SK-MEL-5 (cell line): ENCODE results near the gene TTC28. TPM values are rescaled to one million over a fixed set of nuclear protein-coding genes. Genes with fewer than 3 reads are reported as not detected.
"Not testable (repeated sequence)": the region's sequence is repeated elsewhere in the genome, so short reads cannot be mapped to it uniquely, and the experiment has no call there.

Experiments used
- DNase-seq: peaks from one replicate; pipeline ENCODE4 v3.0.0-alpha.2; 2016; ENCODE audit warnings: low read depth, low spot score
- in situ Hi-C: cut with HindIII; loops from 2 replicates; pipeline ENCODE4 v1.10.0; 2016; ENCODE audit warnings: low sequenced_read_pairs, high pct_unique_total_duplicates, low pct_unique_long_range_greater_than_20kb
- total RNA-seq: library from RNA; depleted of rRNA; stranded (reverse); fragments of >200 nt; shearing (Covaris generic); gene quantifications from 2 replicates; pipeline ENCODE4 v1.2.3, GENCODE V29; 2014

TTC28 gene
- total RNA-seq, 1 experiment from 2014 or later = 5.8 TPM

DNA sequence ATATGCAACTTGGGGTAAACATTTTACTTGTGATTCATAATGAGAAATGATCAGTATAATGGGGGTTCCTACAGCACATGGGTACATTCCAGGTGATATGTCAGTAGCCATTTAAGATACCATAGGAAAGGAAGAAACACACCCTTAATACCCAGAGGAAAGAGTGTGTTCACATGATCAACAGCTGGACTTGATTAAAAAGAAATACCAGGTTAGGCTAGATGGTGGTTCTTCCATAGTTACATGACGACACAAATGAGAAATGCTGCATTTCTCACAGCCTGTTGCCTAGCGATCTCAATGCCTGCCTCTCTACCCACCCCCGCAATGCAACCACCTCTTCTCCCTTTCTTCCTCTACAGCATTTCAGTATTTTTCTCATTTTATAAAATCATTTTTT, 96.8 kb downstream of the TTC28 start:
- DNase-seq = peak; percentile 22
- in situ Hi-C loops = no loop called here

DNA sequence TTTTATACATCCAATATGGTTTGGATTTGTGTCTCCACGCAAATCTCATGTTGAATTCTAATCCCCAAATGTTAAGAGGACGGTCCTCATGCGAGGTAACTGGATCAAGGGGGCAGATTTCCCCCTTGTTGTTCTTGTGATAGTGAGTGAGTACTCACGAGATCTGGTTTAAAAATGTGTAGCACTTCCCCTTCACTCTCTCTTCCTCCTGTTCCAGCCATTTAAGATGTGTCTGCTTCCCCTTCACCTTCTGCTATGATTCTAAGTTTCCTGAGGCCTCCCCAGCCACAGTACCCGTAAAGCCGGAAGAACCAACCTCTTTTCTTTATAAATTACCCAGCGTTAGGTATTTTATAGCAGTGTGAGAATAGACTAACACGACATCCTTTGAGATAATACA, 98.6 kb downstream of the TTC28 start:
- in situ Hi-C loops = no loop called here

GRCh38 chr22:28576162-28576561, 103.5 kb downstream of the TTC28 start:
- in situ Hi-C loops = no loop called here
- DNase-seq = no peak

More for the DNA sequence above, 98.6 kb downstream of the TTC28 start:
- no peak for DNase-seq

GRCh38 chr22:28574159-28574788, 105.4 kb downstream of the TTC28 start:
- in situ Hi-C loops = no loop called here
- no peak for DNase-seq

DNA sequence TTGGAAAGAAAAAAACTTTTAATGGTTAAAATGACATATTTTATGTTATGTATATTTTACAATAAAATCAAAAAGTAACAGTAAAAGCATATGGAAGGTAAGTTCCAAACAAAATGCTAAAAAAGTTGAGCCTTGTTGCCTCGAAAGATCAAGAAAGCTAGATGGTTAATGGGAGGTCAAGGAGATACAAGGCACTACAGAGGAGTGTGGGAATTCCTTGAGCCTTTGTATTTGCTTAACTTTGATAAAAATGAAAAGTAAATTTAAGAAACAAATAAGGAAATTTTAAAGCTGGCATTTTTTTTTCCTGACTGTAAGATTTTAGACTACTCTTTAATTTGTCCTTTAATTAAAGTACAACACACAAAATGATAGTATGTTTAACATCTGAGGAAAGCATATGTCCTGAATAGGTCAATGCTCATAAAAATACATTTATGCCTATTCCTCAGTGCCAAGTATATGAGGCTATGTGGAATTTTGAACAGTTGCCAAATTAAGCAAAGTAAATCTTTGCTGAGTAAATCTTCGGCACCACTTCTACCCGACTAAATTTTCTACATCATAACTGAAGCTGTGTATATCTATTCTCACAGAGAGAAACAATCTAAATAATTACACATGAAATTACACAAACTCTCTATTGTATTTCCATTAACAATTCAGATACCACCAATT, 108.8 kb downstream of the TTC28 start:
- in situ Hi-C loops = no loop called here

DNA sequence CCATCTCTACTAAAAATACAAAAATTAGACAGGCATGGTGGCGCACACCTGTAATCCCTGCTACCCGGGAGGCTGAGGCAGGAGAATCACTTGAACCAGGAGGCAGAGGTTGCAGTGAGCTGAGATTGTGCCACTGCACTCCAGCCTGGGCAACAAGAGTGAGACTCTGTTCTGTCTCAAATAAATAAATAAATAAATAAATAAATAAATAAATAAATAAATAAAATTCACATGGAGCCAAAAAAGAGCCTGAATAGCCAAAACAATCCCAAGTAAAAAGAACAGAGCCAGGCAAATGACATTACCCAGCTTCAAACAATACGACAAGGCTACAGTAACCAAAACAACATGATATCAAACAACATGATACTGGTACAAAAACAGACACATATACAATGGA, 110.7 kb downstream of the TTC28 start:
- in situ Hi-C loops, DNase-seq: not testable (repeated sequence)

More for the DNA sequence above, 108.8 kb downstream of the TTC28 start:
- no peak for DNase-seq

DNA sequence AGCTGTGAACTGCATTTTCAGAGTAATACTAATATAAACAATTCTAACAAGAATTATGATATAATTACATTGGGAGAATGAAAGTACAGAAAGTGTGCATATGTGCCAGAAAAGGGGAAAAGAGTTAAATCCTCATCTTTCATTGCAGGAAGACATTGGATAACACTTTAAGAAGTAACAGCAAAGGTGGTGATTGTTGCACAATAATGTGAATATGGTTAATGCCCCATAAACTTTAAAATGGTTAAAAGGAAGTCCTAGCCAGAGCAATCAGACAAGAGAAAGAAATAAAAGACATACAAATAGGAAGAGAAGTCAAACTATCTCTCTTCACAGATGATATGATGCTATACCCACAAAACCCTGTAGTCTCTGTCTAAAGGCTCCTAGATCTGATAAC, 111.5 kb downstream of the TTC28 start:
- no peak for DNase-seq
- in situ Hi-C loops = no loop called here

- in situ Hi-C loops, DNase-seq: not testable (repeated sequence)
Observed at GRCh38 chr22:28566920-28567499, 112.6 kb downstream of the TTC28 start.

GRCh38 chr22:28563636-28564035, 116.0 kb downstream of the TTC28 start:
- in situ Hi-C loops = no loop called here
- no peak for DNase-seq

GRCh38 chr22:28562324-28562723, 117.3 kb downstream of the TTC28 start:
- DNase-seq = no peak
- in situ Hi-C loops = no loop called here

- DNase-seq, in situ Hi-C loops: not testable (repeated sequence)
Observed at GRCh38 chr22:28560743-28561101, 118.9 kb downstream of the TTC28 start.

DNA sequence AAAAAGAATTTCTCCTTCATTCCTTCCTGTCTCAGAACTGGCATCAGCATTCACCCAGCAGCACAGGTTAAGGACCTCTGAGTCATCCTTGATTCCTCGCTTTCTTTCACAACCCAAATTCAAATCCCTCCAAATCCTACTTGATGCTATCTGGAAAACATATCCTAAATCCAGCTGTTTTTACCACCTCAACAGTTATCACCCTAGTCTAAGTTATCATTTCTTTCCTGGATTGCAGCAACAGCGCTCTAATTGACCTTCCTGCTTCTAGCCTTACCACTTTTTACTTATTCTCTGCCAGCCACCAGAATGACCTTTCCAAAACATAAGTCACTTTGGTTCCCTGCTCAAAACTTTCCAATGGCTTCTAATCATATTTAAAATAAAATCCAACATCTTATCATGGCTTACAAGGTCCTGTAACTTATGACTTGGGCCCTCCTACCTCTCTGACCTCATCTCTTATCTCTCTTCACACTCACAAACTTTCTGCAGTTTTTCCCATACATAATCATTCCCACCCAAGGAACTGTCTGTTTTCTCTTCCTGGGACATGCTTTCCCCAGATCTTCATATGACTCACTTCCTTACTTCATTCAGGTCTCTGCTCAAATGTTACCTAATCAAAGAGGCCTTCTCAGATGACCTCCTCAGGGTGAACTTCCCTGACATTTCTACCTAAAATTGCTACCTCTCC, 119.4 kb downstream of the TTC28 start:
- no peak for DNase-seq
- in situ Hi-C loops = no loop called here

- no peak for DNase-seq
- in situ Hi-C loops = no loop called here
Observed at GRCh38 chr22:28557184-28557583, 122.5 kb downstream of the TTC28 start.

- DNase-seq, in situ Hi-C loops: not testable (repeated sequence)
Observed at GRCh38 chr22:28553108-28553866, 126.4 kb downstream of the TTC28 start.

DNA sequence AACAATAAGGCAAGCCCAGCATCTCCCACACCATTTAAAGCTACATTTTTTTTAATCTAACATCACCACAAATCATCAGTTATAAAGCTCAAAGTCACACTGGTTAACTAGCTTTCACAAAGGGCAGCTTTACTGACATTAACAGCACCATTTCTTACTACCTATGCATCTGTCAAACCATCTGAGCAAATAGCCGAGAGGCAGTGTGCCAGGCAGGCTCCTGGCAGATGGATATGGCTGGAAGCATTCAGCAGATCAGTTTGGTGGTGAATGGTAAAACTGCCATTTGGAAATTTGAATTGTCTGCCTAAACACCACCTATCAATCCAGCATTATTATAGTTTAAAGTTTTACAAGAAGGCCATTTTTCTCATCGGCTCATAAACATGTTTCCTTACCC, 131.2 kb downstream of the TTC28 start:
- in situ Hi-C loops = no loop called here
- no peak for DNase-seq

DNA sequence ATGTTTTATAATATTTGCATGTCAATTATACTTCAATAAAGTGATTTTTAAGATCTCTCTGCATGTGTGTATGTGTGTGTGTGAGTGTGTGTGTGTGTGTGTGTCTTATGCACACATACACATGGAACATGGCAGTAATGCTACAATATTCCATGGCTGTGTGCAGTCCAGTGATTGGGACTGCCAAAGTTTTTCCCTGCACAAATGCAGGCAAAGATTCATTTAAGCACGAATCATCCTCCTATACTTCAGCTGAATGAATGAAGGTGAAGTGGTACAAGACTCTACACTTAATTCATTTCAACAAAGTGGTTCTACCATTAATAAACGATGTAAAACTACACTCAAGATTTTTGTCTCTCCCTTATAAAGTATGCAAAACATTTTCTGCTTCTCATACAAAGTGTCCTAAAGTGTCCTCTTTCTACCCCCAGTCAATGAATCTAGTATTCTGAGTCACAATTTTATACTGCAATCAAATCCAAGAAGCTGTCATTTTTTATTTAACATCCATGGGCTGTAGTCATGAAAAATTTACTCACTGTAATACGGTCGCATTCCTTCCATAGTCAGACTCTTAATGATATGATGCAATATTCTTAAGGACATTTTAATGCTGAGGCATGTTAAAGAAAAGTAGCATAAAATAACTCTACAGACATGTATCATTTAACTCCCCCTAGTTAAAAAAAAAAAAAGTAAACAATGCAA, 132.4 kb downstream of the TTC28 start:
- DNase-seq = no peak
- in situ Hi-C loops = no loop called here

GRCh38 chr22:28544431-28544868, 135.2 kb downstream of the TTC28 start:
- peak; percentile 52 for DNase-seq

More at GRCh38 chr22:28544431-28544868, 135.2 kb downstream of the TTC28 start:
- in situ Hi-C loops = no loop called here
